IPS-NIHi7 (cell line): Measurements from ENCODE around the gene MARCHF3.
"Not testable (repeated sequence)": the region's sequence is repeated elsewhere in the genome, so short reads cannot be mapped to it uniquely, and the experiment has no call there.

Source experiments
- DNase-seq: peaks from one replicate; pipeline ENCODE4 v3.0.0; 2012; ENCODE audit warnings: mixed read lengths; ENCODE audit errors: extremely low spot score

The MARCHF3 gene

DNA sequence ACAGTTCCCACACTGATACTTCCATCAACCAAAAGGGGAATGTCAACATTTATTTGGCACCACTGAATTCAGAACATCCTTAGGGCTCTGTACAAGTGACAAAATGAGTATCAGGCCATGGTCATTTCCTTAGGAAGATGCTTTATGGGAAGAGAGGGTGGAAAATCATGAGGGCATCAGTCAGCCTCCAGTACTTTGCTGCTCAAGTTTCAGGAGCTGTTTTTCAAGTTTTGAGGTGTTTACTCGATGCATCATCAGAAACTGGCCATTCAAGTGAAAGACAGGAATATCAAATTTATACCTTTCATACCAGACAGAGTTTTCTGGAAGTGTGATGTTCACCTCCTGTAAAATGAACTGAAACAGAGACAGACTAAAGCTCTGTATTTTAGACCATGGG is 21.2 kb upstream of the MARCHF3 start:
- DNase-seq: no peak

GRCh38 chr5:127046343-127047072 is 16.1 kb upstream of the MARCHF3 start:
- DNase-seq: no peak

GRCh38 chr5:127042593-127042992 is 12.2 kb upstream of the MARCHF3 start:
- no peak for DNase-seq

DNA sequence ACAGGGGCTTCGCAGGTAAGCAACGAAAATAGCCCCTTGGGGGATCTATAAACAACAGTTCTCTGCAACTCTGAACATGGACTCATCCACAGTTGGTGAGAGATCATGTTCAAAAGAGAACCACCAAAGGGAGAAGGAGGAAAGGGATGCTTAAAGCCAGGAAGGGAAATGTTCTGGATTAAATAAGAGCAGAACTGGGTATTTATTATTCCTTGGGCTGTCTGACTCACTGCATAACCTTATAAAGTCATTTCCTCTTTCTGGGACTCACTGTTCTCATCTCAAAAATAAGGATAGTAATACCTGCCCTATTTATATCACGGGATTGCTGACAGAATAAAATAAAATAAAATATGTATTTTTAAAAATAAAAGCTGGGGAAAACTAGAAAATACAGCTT is 11.2 kb upstream of the MARCHF3 start:
- no peak for DNase-seq

DNA sequence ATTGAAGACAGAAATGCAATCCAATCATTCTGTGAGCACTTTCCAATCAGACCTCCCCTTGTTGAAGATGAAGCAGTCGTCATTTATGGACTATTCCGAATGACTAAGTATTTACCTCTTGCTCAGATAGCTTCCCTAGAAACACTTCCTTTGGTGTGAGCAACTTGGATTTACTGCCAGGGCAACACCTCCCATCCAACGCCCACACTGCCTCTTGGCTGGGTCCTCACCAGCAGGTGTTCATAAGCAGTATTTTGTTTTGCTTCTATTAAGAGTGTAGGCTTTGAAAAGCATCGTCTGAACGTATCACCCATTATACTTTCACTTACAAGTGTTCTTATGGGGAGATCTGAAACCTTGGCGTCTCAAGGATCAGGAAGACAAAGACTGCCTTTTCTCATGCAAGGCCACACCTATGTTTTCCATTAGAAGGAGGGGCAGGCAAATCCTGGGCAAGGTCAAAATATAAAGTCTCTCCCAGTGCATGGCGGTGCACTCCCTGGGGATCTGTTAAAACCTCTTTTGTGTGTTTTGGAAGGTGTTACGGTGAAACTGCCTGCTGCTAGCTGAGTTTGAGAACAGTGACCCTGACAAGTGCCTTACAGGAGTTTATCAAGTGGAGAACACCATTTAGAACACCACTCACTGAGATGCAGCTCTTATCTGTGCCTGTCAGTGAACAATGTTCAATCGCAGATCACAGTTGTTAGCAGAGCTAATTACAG is 10.6 kb upstream of the MARCHF3 start:
- peak; percentile 26 for DNase-seq

- DNase-seq: no peak
These were observed 8.2 kb upstream of the MARCHF3 start for GRCh38 chr5:127038550-127038949.

DNA sequence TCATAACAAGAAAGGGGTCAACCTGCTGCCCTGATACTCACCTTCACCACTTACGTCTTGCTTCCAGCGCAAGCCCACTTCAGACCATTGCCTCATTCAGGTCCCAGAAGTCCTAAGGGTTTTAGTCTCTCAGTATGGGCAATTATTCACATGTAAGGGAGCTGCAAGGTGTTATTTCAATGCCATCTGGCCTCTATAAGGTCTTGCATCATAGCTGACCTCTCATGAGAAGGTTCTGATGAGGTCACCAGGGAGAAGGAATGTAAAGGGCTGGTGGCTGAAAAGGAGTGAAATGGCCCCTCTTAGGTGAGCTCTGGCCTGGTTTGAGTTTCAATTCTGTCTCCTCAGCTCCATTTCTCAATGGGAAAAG is 1.5 kb upstream of the MARCHF3 start:
- DNase-seq: no peak

DNA sequence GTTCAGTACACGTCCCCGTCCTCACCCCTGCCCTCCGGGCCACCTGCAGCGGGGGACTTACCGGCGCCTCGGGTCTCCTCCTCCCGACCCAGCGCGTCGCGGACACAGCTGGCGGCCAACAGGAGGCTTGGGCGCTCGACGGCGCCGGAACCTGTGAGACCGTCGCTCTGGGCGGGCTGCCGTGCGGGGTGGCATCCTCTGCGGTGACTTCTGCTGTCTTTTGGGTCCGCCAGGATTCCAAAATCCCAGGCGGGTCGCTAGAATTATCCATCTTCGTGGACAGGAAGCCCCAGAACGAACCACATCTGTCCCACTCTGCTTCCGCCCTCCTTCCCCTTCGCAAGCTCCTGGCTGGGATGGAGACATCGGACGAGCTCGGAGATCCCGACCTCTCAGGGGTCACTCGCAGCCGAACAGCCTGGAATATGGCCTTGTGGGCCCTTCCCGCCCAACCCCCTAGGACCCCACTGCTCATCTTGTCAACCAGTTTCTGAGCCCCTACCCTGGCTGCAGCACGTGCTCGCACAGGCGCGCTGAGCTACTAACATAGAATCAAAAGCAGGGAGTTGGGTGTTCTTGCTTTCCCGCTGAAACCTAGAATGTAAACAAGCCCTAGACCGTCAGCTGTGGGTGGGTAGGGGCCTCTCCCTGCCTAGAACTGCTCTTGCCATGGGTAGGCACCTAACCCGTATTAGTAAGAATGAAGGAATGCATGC is 947 bp upstream of the MARCHF3 start:
- peak; percentile 30 for DNase-seq

- DNase-seq: peak; percentile 63
These were observed 638 bp downstream of the MARCHF3 start for GRCh38 chr5:127029581-127030258.

DNA sequence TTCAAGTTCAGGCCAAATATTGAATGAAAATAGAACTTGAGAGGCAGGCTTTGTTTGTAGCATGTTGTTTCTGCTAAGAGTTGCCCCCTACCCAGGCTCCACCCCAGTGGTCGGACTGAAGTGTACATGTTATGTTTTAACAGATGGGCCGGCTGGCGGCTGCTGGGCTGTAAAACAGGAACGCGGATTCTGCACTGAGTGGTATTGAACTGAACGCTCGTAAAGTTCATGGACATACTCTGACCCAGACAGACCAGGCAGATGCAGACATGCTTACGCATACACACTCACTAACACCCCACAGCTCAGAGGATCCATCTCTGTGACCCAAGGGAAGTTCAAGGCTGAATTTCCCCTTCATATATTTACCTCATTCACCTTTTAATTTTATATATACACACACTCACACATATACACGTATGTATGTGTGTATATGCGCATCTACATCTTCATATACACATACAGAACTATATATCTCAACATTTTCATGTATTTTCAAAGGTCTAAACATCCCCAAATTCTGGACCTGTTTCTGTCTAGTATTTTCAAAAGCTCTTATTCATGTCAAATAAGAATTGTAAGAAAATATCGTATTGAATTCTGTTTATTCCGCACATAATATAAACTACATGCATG is 1.4 kb downstream of the MARCHF3 start:
- DNase-seq: no peak

DNA sequence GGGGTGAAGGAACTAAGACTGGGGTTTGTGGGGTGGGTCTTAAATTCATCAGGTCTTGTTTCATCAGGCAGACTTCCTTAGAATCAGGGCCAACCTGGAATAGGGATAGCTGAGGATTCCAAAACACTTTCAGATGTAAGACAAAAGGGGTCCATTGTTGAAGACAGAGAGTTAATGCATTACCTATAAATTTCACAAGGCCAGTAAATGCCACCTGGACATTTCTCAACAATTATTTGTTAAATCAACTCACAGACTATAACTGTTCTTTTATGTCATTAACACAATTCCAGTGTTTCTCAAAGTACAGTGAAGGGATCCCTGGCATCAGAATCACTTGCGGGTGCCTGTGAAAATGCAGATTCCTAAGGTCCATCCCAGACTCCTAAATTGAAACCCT is 2.8 kb downstream of the MARCHF3 start:
- DNase-seq: no peak

DNA sequence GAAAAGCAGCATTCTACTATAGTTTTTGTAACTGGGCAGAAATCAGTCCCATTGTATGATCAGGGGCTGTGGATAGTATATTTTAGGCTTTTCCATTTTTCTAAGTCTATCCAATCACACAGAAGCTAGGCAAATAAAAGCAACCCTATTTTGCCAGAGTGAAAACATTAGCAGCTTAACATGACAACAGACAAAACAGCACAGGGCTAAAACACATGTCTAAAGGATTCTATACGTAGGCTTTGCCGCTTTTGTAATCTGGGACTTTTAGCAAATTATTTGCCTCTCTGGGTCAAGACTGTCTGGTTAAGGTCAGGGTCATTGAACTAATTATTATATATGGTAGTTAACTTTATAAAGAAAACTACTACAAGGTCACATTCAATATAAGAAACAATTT is 4.2 kb downstream of the MARCHF3 start:
- no peak for DNase-seq

- DNase-seq: no peak
These were observed 4.9 kb downstream of the MARCHF3 start for GRCh38 chr5:127025467-127025866.

DNA sequence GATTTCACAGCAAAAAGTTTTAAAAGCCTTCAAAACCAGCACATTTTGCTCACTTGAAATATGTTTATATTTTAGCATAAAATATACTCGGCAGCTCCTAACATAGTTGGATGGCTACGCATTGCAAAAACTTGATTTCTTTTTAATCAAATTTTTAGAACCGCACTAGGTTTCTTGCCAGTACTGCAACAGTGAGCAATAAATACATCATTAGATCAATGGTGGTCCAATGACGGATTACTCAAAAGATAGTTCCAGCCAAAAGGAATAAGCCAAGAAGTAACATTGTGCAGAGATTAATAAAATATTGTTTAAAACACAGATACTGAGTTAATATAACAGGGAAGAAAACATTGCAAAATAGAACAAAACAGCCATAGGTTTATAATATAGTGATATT is 5.5 kb downstream of the MARCHF3 start:
- no peak for DNase-seq

DNA sequence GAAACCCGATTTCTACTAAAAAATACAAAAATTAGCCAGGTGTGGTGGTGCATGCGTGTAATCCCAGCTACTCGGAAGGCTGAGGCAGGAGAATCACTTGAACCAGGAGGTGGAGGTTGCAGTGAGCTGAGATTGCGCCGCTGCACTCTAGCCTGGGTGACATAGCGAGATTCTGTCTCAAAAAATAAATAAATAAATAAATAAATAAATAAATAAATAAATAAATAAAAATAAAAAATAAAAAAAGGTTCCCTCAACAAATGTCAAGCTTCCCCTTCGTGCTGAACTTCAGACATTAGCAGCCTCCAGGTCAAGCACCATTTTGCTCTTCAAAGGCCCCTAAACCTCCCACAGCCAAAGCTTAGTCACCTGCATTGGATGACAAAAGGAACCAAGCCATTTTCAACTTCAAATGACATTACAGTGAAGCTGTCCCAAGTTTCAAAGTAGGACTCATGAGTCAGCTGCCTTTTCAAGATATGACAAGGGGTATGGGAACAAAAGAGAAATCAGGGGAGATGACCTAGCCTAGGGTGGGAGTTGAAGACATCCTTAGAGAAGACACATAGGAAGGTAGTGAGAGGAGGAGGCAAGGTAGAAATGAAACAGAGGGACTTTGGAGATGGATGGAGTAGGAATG is 6.7 kb downstream of the MARCHF3 start:
- DNase-seq: not testable (repeated sequence)

DNA sequence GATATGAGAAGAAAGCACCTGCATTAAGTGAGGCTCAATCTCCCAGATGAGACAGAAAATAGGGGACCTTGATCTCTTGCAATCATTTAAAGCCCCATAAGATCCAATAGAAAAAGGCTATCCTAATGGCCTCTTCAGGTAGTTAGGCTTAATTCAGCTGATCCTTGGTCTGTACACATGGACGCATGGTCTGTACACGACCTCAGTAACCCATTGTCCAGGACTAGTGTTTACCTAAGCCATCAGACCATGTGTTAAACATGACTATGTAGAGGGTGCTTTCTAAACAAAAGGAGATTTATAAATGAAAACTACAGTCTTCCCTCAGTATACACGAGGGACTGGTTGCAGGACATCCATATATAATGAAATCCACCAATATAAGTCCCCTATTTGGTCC is 7.5 kb downstream of the MARCHF3 start:
- DNase-seq: no peak

- no peak for DNase-seq
These were observed 10.4 kb downstream of the MARCHF3 start for GRCh38 chr5:127019928-127020327.

DNA sequence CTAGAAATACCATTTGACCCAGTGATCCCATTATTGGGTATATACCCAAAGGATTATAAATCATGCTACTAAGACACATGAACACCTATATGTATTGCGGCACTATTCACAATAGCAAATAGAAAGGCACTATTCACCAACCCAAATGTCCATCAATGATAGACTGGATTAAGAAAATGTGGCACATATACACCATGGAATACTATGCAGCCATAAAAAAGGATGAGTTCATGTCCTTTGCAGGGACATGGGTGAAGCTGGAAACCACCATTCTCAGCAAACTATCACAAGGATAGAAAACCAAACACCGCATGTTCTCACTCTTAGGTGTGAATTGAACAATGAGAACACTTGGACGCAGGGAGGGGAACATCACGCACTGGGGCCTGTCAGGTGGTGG is 13.6 kb downstream of the MARCHF3 start:
- not testable (repeated sequence) for DNase-seq

- DNase-seq: no peak
These were observed 14.6 kb downstream of the MARCHF3 start for GRCh38 chr5:127015716-127016115.

GRCh38 chr5:127014573-127014972 is 15.8 kb downstream of the MARCHF3 start:
- DNase-seq: no peak

- DNase-seq: no peak
These were observed 17.0 kb downstream of the MARCHF3 start for GRCh38 chr5:127013407-127013806.
